UCSD-AML1 (cell line): ENCODE data around the gene TMEM91.
"Not testable (repeated sequence)": the region's sequence is repeated elsewhere in the genome, so short reads cannot be mapped to it uniquely, and the experiment has no call there.

ENCODE experiments used
- DNase-seq: peaks from one replicate; lab custom pipeline; 2025; ENCODE audit not compliant: unreplicated experiment; lab: John Stamatoyannopoulos, UW

The TMEM91 gene

DNA sequence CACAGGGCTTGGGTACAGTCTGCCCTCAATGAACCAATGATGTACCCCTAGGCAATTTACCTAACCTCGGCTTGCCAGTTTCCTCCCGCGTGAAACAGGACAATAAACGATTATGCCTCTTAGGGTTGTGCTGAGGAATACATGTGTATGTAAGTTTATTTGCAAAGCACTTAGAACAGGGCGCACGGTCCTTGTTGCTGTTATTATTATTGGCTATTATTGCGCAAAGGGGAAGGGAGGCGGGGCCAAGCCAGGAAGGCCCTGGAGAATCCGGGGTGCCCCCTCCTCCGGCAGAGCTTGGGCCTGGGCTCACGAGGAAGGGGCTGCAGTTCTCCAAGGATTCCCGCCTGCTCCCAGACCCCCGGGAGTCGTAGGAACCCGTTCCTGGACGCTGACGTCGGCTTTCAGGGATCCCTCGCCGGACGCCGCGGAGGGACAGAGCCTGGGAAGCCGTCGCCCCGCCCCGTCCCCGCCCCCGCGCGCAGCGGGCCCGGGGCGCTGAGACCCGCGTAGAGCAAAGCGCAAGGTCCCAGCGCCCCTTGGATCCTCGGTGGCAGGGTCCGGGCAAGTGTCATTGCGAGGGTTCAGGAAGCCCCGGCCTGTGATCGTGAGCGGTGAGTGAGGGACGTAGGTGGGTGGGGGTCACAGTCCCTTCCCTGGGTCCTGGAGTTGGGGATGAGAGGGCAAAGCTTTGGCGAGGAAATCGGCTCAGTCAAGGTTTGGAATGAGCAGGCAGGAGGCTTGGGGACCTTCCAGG is at the start of gene TMEM91:
Gene TMEM91 (plus strand): TSS at position 293 of the 757 bp plus-strand sequence. CDS start 1,777 bp downstream, outside the sequence.
- no peak for DNase-seq

DNA sequence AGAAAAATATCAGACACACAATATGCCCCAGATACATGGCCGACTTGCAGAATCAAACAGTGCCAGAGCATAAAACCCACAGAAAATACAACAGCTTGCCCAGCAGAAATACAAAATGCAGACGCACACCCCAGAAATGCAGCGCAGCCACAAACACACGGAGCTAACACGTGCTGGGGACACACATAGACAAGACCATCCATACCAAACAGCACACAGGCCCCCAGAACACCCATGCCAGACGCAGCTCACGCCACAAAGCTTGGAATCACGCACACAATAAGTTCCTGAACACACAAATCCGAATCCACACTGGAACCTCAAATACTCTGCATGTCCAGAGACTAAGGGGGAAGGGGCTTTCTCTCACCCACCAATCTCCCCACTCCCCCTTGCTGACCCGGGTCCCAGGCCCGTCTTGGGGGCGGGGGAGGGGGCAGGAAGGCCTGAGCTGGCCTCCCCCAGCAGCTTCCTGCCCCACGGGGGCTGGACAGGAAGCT is 49.2 kb upstream of the TMEM91 start:
- no peak for DNase-seq

DNA sequence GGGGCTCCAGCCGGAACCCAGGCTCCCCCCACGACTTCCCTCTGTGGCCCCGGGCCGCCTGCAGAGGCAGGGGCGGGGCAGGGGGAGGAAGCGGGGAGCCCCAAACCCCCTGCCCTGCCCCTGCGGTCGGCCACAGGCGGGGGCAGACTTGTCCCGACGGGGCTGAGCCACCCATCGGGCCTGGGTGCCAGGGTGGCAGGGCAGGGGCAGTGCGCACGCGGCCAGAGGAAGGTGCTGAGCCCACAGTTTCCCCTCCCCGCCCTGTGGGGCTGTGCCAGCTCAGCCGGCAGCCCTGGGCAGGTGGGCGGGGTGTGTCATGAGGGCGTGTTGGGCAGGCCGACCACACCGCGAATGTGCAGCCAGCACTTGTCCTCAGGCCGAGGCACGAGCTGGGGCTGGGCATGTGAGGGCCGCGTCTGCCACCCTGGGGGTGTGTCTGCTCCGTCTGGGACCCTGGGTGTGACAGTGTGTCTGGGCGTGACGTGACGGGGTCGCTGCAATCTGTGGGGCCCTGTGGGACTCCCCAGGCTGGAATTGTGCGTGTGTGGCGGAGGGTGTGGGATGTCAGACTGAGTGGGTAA is 48.7 kb upstream of the TMEM91 start:
- peak; percentile 99 for DNase-seq

DNA sequence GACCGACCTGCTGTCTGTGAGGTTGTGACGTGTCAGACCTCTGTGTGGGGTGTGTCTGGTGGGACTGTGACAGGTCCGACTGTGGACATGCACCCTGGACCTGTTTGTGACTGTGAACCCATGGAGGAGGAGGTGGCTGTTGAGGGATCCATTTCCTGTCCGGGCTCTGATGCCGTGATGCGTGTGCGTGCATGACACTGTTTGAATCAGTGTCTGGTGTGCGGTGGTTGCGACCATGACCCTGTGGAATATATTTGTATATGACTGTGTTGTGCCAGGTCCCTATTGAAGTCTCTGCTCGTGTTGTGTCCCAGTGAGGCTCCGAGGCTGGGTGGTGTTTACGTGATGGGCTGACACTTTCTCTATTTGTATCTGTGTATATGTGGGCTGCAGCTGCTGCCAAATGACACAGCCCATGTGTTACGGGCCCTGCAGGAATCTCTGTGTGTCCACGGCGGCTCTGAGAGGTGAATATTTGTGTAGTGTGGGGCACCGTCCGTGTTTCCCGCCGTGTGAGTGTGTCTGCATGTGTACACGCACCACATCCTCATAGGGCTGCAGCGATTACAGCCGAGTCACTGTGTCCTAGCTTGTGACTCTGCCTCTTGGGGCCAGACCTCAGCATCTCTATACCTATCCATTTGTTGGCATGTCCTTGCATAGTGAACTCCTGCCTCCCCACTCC is 48.0 kb upstream of the TMEM91 start:
- peak; percentile 67 for DNase-seq

DNA sequence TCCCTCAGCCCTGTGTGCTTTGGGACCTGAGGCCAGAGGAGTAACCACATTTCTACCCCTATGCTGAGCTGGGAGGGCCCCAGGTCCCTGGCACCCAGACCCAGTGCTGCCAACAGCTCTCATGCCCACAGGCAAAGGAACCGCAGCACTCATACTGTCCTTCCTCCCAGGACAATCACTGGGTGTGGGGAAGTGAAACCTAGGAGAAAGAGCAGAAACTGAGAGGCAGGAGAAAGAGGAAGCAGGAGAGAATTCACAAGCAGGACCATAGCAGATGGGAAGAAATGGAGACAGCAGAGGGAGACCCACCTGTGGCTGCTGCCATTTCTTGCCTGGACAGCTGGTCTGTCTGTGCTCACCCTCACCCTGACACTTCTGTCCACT is 47.5 kb upstream of the TMEM91 start:
- peak; percentile 67 for DNase-seq

DNA sequence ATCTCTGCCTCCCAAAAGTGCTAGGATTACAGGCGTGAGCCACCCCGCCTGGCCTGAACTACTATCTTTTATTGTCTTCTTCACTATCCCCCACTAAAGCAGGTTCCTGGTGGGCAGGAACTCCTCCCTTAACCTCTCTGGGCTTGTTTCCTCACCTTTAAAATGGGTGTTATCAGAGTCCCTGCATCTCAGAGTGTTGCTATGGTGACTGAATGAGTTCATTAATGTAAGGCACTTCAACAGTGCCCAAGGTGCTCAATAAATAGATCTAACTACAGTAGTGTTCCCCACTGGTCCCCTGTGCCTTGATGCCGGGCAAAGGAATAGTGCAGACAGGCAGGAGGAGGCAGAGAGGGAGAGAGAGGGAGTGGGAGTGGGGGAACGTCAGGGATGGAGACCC is 45.9 kb upstream of the TMEM91 start:
- DNase-seq: no peak

DNA sequence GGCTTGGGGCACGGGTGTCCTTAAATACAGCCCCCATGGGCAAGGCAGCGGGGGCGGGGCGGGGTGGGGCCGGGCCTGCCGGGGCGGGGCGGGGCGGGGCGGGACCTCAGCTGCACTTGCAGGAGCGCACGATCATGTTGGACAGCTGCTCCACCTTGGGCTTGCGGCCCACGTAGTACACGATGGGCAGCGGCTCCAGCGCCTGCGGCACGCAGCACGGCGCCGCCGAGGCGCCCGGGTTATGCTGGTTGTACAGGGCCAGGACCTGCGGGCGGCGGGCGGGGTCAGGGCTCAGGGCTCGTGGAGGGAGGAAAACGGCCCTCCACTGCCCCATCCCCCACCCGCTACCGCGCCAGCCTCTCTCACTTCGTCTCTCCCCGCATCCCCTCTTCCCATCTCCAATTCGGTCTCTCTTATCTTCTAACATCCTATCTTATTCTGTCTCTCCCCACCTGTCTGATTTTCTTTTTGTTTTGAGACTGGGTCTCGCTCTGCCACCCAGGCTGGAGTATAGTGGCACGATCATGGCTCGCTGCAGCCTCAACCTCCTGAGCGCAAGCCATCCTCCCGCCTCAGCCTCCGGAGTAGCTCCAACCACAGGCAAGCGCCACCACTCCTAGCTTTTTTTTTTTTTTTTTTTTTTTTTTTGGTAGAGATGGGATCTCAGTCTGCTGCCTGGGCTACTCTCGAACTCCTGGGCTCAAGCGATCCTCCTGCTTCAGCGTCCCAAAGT is 45.2 kb upstream of the TMEM91 start:
- no peak for DNase-seq

DNA sequence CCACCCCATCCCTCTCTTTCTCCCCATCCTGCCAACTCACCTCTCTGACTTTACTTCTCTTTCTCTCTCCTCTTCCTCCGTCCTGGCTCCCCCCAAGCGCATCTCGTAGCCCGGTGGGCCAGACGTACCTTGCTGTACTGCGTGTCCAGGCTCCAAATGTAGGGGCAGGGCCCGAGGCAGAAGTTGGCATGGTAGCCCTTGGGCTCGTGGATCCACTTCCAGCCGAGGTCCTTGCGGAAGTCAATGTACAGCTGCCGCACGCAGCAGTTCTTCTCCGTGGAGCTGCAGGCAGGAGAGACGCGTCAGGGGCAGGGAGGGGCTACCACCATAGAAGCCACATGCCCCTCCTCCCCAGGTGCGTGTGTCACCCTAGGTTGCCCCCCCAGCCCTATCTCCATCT is 44.3 kb upstream of the TMEM91 start:
- DNase-seq: no peak

DNA sequence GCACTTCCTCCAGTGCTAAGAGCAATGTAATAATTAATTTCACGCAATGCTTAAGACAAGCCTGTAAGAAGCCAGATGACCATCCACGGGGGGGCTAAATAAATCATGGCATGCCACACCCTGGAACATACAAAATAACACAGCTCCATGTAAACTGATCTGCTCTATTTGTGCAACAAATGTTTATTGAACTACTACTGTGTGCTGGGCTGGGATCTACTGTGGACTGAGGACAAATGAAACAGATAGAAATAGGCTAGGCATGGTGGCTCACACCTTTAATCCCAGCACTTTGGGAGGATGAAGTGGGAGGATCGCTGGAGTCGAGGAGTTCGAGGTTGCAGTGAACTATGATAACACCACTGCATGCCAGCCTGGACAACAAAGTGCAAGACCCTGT is 43.9 kb upstream of the TMEM91 start:
- DNase-seq: no peak

DNA sequence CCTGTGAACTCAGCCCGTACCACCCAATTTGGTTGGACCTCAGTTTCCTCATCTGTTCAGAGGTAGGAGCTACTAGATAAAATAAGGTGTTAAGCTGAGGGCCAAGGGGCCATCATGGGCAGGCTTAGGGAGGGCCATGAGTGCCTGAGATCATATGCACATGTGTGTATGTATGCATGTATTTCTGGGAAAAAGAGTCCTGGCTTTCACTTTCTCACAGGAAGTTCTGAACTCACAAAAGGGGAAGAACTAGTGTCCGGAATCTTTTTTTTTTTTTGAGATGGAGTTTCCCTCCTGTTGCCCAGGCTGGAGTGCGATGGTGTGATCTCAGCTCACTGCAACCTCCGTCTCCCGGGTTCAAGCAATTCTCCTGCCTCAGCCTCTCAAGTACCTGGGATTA is 41.5 kb upstream of the TMEM91 start:
- DNase-seq: no peak

DNA sequence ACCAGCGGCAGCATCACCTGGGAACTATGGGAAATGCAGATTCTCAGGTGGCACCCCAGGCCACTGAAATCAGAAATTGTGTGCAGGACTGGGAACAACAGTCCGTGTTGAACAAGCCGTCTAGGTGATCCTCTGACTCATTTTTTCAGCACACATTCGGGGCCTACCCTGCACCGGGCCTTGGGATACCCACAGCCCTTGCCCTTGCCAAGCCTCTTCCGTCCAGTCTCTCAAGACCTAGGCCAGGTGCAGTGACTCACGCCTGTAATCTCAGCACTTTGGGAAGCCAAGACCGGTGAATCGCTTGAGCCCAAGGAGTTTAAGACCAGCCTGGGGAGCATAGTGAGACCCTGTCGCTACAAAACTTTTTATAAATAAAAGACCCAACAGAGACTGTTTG is 40.9 kb upstream of the TMEM91 start:
- DNase-seq: no peak

DNA sequence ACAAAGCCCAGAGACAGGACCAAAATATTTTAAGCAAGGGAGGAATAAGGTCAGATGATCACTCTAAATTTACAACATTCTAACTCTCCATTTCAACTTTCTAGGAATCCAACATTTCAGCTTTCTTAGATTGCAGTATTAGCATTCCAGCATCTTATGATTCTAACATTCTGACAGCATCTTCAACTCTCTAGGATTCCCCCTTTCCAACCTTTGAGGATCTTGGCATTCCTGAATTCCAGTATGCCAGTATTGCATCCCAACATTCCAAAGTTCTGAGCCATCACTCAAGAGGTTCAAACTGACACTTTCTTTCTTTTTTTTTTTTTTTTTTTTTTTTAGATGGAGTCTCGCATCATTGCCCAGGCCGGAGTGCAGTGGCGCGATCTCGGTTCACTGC is 36.4 kb upstream of the TMEM91 start:
- DNase-seq: no peak

DNA sequence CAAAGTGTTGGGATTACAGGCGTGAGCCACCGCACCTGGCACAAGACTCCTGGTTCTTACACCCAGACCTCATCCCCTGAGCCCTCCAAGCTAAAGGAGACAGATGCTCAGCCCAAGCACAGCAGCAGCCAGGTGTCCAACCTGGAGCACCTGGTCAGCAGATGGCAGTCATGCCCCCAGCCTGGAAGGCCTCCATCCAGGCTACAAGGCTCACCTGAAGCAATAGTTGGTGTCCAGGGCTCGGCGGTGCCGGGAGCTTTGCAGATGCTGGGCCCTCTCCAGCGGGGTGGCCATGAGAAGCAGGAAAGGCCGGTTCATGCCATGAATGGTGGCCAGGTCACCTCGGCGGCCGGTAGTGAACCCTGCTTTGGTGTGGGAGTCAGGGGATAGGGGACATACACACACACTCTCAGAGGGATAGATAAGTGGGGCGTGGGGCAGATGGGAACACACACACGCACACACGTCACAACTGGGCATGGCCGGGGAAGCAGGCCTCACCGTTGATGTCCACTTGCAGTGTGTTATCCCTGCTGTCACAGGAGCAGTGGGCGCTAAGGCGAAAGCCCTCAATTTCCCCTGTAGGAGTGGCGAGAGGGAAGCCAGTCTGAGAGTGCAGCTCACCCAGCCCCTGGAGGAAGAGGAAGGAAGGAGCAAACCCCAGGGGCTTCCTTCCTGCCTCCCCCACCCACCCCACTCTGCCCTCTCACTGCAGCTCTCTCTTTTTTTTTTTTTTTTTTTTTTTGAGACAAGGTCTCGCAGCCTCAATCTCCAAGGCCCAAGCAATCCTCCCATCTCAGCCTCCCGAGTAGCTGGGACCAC is 34.5 kb upstream of the TMEM91 start:
- DNase-seq: peak; percentile 60

DNA sequence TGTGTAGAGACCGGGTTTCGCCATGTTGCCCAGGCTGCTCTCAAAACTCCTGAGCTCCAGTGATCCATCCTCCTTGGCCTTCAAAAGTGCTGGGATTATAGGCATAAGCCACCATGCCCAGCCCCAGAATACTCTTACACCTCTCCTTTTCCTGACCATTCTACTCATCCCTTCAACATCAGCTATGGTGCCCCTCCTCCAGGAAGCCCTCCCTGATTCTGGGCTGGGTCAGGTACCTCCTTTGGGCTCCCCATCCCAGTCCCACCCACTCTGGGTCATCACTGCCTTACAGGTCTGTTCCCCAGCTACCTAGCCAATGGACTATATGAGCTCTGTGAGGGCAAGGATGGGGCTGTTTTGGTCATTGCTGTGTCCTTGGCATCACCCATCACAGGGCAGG is 32.2 kb upstream of the TMEM91 start:
- DNase-seq: no peak

DNA sequence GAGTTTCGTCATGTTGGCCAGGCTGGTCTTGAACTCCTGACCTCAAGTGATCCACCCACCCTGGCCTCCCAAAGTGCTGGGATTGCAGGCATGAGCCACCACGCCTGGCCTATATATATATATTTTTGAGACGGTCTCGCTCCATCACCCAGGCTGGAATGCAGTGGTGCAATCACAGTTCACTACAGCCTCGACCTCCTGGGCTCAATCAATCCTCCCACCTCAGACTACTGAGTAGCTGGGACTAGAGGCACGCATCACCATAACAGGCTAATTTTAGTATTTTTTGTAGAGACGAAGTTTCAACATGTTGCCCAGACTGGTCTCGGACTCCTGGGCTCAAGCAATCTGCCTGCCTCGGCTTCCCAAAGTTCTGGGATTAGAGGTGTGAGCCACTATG is 29.4 kb upstream of the TMEM91 start:
- not testable (repeated sequence) for DNase-seq

DNA sequence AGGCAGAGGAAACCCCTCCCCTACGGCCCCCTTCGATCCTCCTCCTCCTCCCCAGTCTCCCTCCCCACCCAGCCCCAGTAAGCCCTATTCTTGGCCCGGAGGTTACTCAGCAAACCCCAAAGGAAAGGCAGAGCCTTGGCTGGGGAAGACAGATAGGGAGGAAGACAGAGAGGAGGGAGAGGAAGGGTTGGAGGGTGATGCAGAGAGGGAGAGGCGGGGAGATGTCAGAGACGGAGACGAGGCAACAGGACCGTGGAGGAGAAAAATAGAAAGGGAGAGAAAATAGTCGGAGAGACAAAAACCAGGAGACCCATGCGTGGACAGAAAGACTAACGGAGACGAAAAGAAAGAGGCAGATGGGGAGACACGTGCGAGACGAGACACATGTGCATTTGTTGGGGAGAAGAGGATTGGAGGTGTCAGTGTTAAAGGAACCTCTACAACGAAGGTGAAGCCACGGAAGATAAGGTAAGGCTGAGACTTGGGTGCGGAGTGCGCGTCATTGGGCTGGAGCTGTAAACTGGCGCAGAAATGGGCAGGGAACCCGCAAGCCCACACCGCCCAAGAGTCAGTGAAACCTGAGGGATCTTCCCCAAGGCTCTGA is 25.5 kb upstream of the TMEM91 start:
- peak; percentile 77 for DNase-seq

DNA sequence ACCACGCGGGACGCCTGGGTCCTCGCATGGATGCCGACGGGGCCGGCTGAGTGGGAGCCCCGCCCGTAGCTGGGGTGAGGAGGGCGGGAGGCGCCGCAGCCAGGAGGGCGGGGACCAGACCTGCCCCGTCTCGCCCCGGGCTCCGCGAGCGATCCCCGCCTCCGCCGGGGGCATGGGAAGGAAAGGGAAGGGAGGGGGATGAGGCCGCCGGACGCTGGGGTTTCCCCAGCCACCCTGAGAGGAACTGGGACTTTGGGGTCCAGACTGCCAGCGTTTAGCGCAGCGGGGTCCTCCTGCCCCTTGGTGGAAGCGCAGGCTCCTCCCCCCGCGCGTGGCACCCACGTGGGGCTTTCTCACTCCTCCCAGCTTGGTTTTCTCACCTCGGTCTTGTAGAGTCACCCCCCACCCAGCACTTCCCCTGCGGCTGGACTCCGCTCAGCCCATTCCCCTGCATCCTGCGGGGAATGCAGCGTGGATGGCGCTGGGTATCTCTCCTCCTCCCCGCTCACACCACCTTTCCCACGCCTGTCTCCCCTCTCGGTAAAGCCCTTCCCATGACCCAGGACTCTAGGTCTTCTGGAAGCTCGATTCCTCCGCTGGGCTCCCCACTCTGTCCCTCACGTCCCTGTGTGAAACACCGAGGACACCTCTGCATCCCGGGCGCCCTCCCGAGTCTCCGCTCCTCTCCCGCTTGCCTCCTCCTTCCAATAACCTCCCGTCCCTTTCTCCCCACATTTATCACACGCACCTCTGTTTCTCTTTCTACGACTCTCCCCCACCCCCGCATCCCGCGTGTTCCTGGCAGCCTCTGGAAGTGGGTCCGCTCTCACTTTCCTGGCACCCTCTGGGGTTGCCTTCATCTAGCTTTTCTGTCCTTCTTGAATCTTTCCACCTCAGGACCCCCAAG is 24.7 kb upstream of the TMEM91 start:
- DNase-seq: peak; percentile 93

DNA sequence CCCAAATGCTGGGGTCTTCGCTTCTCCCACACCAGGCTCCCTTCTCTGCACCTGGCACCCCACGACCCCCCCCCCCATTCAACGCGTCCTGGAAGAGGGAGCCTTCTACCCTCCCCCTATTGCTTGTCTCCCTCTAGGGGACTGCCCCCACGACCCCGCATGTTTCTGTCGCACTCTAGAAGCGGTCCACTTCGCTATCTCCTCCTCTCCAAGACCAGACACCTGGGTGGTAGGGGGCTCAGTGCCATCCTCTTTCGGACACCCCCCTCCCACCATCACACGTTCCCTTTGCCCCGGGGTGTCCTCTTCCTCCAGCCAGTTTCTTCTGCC is 24.1 kb upstream of the TMEM91 start:
- DNase-seq: no peak
